ENCODE measurements around the gene ZNF774.

- TF ChIP-seq CTCF (IDR thresholded peaks at IDR 0.05; ENCODE audit: borderline replicate concordance, extremely low read depth, low read length, poor library complexity, severe bottlenecking) (no peak), EZH2 (IDR thresholded peaks at IDR 0.05; ENCODE audit: borderline replicate concordance, low read depth, low read length, severe bottlenecking) (no peak)
Measured at GRCh38 chr15:90349821-90350220, 2.3 kb upstream of the ZNF774 start.

Data from DND-41 (cell line).